CD8-positive, alpha-beta memory T cell (primary cell): ENCODE data around the gene CCL3. TPM values are rescaled to one million over a fixed set of nuclear protein-coding genes. Genes with fewer than 3 reads are reported as not detected.
"Not testable (repeated sequence)": the region's sequence is repeated elsewhere in the genome, so short reads cannot be mapped to it uniquely, and the experiment has no call there.

Source experiments
- CTCF ChIA-PET: fragments of 350-600 bp; sonication (Branson Sonifier 250); formaldehyde crosslinking; loops from one replicate; lab custom pipeline; 2021; ENCODE audit warnings: antibody characterized with exemption; lab: Charles Lee
- POLR2A ChIA-PET: fragments of 350-600 bp; sonication (Branson Sonifier 250); formaldehyde crosslinking; loops from one replicate; lab custom pipeline; 2021; ENCODE audit warnings: antibody characterized with exemption; lab: Charles Lee
- DNase-seq, 5 donors: peaks; one replicate each; pipeline versions ENCODE4 v3.0.0 to v3.0.0-alpha.2; 2020 to 2022; ENCODE audit warnings: mixed read lengths in 1 of 5
- H3K27ac ChIP-seq: one replicate; pipeline ENCODE4 v1.7.0; 2013; ENCODE audit warnings: low read depth, mild to moderate bottlenecking, low read length, moderate library complexity
- H3K27me3 ChIP-seq: 2 replicates; pipeline ENCODE4 v1.7.0; 2013; ENCODE audit warnings: low read length, mild to moderate bottlenecking; ENCODE audit not compliant: insufficient read depth, poor library complexity, severe bottlenecking
- H3K36me3 ChIP-seq: 2 replicates; pipeline ENCODE4 v1.7.0; 2013; ENCODE audit warnings: mild to moderate bottlenecking, low read length, moderate library complexity; ENCODE audit not compliant: insufficient read depth
- H3K4me1 ChIP-seq: 2 replicates; pipeline ENCODE4 v1.7.0; 2013; ENCODE audit warnings: mild to moderate bottlenecking, low read length, moderate library complexity; ENCODE audit not compliant: insufficient read depth
- H3K4me3 ChIP-seq: 2 replicates; pipeline ENCODE4 v1.7.0; 2013; ENCODE audit warnings: mild to moderate bottlenecking, low read length
- H3K9me3 ChIP-seq: 2 replicates; pipeline ENCODE4 v1.7.0; 2013; ENCODE audit warnings: mild to moderate bottlenecking, low read length
- H3K27ac Mint-ChIP-seq, 8 donors: one replicate each; pipeline ENCODE4 v1.8.0; 2020 to 2021; ENCODE audit warnings: mixed read lengths in 8 of 8, mild to moderate bottlenecking in 6 of 8, inconsistent platforms in 3 of 8, moderate library complexity in 3 of 8
- H3K27me3 Mint-ChIP-seq, 2 donors: one replicate each; pipeline ENCODE4 v1.8.0; 2020 to 2021; ENCODE audit warnings: mixed read lengths in 2 of 2, mild to moderate bottlenecking in 1 of 2, moderate library complexity in 1 of 2
- H3K36me3 Mint-ChIP-seq, 3 donors: one replicate each; pipeline ENCODE4 v1.8.0; 2020 to 2021; ENCODE audit warnings: mixed read lengths in 3 of 3, inconsistent platforms in 1 of 3, mild to moderate bottlenecking in 1 of 3
- H3K4me1 Mint-ChIP-seq, 3 donors: one replicate each; pipeline ENCODE4 v1.8.0; 2020 to 2021; ENCODE audit warnings: mixed read lengths in 3 of 3, inconsistent platforms in 1 of 3, mild to moderate bottlenecking in 1 of 3
- H3K4me3 Mint-ChIP-seq, 7 donors: one replicate each; pipeline ENCODE4 v1.8.0; 2020 to 2021; ENCODE audit warnings: mixed read lengths in 7 of 7, mild to moderate bottlenecking in 6 of 7, moderate library complexity in 4 of 7, inconsistent platforms in 2 of 7
- H3K9me3 Mint-ChIP-seq, 5 donors: one replicate each; pipeline ENCODE4 v1.8.0; 2020 to 2022; ENCODE audit warnings: mixed read lengths in 5 of 5, mild to moderate bottlenecking in 3 of 5, moderate library complexity in 2 of 5, inconsistent platforms in 1 of 5
- polyA plus RNA-seq: library from polyadenylated mRNA; unstranded; fragments of 300-500 nt; fragmentation: Illumina TruSeq; gene quantifications from one replicate; pipeline ENCODE4 v1.2.3, GENCODE V29; 2021
- total RNA-seq, 2 experiments: library from RNA; stranded (reverse); gene quantifications; one replicate each; pipeline ENCODE4 v1.2.3, GENCODE V29; 2021

CCL3 gene
- total and polyA plus RNA-seq, 3 experiments from 2014 or later = 2.3 to 1,264 (median 1,154) TPM

- H3K36me3 Mint-ChIP-seq, H3K27me3 Mint-ChIP-seq, DNase-seq, H3K9me3 Mint-ChIP-seq, CTCF ChIA-PET, H3K27me3 ChIP-seq, H3K9me3 ChIP-seq, POLR2A ChIA-PET, H3K27ac ChIP-seq, H3K27ac Mint-ChIP-seq, H3K4me3 Mint-ChIP-seq, H3K4me1 ChIP-seq, H3K36me3 ChIP-seq, H3K4me3 ChIP-seq: not testable (repeated sequence)
- H3K4me1 Mint-ChIP-seq = peaks cover 8 to 22% (median 18%) of the 10 kb centered on the region in 3 donors
These were observed 23.2 kb upstream of the CCL3 start for GRCh38 chr17:36113131-36113530.

DNA sequence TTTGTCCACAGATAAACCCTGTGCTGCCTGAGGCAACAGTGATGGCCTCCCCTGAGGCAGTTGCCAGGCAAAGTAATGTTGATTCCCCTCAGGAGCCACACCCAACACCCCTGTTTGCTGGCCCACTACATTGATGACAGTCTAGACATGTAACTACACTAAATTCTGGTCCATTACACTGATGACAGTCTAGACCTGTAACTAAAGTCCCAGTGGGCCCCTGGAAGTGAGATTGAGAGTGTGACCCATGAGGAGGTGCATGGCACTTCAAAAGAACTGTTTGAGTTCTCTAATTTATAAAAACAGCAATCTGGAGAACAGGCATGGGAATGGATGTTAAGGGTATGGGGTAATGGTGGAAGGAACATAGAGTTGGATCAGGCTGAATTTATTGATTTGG is 22.6 kb upstream of the CCL3 start:
- Histone ChIP-seq H3K36me3 (no peaks in the 10 kb centered on the region), H3K4me3 (no peak overlapping the region), H3K27me3 (no peaks in the 10 kb centered on the region), H3K9me3 (no peaks in the 10 kb centered on the region), H3K4me1 (peaks cover 13% of the 10 kb centered on the region), H3K27ac (no peak overlapping the region)
- ChIA-PET CTCF (interaction anchor here (1.0 kb wide), 1 partner anchor 40 kb away, joined by 3 read pairs; no protein-coding TSS in a partner anchor), POLR2A (no interaction called here)
- no peak overlapping the region for H3K27ac Mint-ChIP-seq
- no peak overlapping the region for H3K4me3 Mint-ChIP-seq
- peaks cover 13 to 24% (median 19%) of the 10 kb centered on the region in 3 donors for H3K4me1 Mint-ChIP-seq
- peaks cover 2 to 8% (median 6%) of the 10 kb centered on the region in 3 donors for H3K36me3 Mint-ChIP-seq
- H3K27me3 Mint-ChIP-seq = no peaks in the 10 kb centered on the region
- H3K9me3 Mint-ChIP-seq = peaks cover 0 to 3% (median 0%) of the 10 kb centered on the region in 5 donors
- no peak for DNase-seq

DNA sequence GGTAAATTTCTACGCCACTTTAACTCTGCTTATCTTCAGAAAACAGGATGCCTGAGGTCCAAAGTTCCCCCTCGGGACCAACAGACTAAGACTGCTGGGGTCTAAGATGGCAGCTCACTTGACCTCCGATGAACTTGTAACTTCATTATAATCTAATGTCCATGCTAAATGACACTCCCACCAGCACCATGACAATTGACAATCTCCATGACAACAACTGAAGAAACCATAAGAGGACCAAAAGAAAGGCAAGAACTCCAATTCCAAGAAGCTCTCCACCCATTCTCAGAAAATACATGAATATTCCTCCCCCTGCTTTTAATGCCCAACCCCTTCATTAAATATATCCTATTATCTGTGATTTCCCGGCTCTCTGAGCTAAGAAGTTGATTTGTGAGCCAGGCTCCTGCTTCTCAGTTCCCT is 21.1 kb upstream of the CCL3 start:
- Mint-ChIP-seq H3K4me3 (no peak overlapping the region), H3K27ac (peak overlapping the region in 2 of 8 donors; percentile 4 to 11), H3K4me1 (peaks cover 27 to 36% (median 33%) of the 10 kb centered on the region in 3 donors), H3K36me3 (peaks cover 2 to 8% (median 6%) of the 10 kb centered on the region in 3 donors), H3K9me3 (peaks cover 0 to 3% (median 0%) of the 10 kb centered on the region in 5 donors), H3K27me3 (no peaks in the 10 kb centered on the region)
- H3K36me3 ChIP-seq = no peaks in the 10 kb centered on the region
- ChIA-PET POLR2A (no interaction called here), CTCF (interaction anchor here (1.3 to 1.4 kb wide), 2 partner anchors 9 to 36 kb away, joined by 3 read pairs; no protein-coding TSS in a partner anchor)
- no peaks in the 10 kb centered on the region for H3K9me3 ChIP-seq
- peaks cover 27% of the 10 kb centered on the region for H3K4me1 ChIP-seq
- no peak for DNase-seq
- no peaks in the 10 kb centered on the region for H3K27me3 ChIP-seq
- H3K4me3 ChIP-seq = no peak overlapping the region
- no peak overlapping the region for H3K27ac ChIP-seq

- H3K9me3 Mint-ChIP-seq, H3K9me3 ChIP-seq, POLR2A ChIA-PET, H3K4me3 ChIP-seq, CTCF ChIA-PET, H3K36me3 ChIP-seq, H3K27me3 ChIP-seq, DNase-seq, H3K27ac ChIP-seq, H3K27me3 Mint-ChIP-seq: not testable (repeated sequence)
- peak overlapping the region in 4 of 7 donors; percentile 23 to 60 (median 36) for H3K4me3 Mint-ChIP-seq
- H3K27ac Mint-ChIP-seq = peak overlapping the region; percentile 41 to 97 (median 90)
- peaks cover 5 to 19% (median 11%) of the 10 kb centered on the region in 3 donors for H3K36me3 Mint-ChIP-seq
- peaks cover 37% of the 10 kb centered on the region for H3K4me1 ChIP-seq
- peaks cover 53 to 63% (median 59%) of the 10 kb centered on the region in 3 donors for H3K4me1 Mint-ChIP-seq
These were observed 18.3 kb upstream of the CCL3 start for GRCh38 chr17:36108265-36108664.

DNA sequence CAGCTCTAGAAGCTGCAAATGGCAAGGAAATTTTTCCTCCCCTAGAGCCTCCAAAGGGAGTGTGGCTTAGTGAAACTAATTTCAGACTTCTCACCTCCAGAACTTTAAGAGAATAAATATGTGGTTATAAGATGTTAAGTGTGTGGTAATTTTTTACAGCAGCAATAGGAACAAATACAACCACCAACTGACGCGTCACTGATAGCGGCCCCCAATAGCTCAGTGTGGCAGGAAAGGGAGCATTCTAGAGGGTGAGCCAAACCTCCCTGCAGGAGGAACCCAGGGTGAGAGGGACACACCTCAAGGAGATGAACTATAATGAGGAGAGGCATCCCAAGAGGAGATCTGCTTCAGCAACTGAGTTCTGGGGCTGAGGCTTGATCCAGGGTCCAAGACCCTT is 17.7 kb upstream of the CCL3 start:
- no peaks in the 10 kb centered on the region for H3K9me3 ChIP-seq
- Mint-ChIP-seq H3K4me1 (peaks cover 59 to 69% (median 65%) of the 10 kb centered on the region in 3 donors), H3K27me3 (no peaks in the 10 kb centered on the region), H3K36me3 (peaks cover 5 to 18% (median 10%) of the 10 kb centered on the region in 3 donors), H3K9me3 (peaks cover 0 to 2% (median 0%) of the 10 kb centered on the region in 5 donors), H3K27ac (peak overlapping the region; percentile 76 to 97 (median 90)), H3K4me3 (peak overlapping the region; percentile 32 to 71 (median 42))
- H3K4me3 ChIP-seq = no peak overlapping the region
- POLR2A ChIA-PET = no interaction called here
- H3K36me3 ChIP-seq = no peaks in the 10 kb centered on the region
- DNase-seq = peak in 2 of 5 donors; percentile 63 to 71
- peaks cover 43% of the 10 kb centered on the region for H3K4me1 ChIP-seq
- CTCF ChIA-PET = no interaction called here
- no peak overlapping the region for H3K27ac ChIP-seq
- H3K27me3 ChIP-seq = no peaks in the 10 kb centered on the region

- CTCF ChIA-PET = interaction anchor here (3.4 kb wide), 1 partner anchor 34 kb away, joined by 11 read pairs; no protein-coding TSS in a partner anchor
- POLR2A ChIA-PET = no interaction called here
- H3K4me1 Mint-ChIP-seq = peaks cover 61 to 70% (median 68%) of the 10 kb centered on the region in 3 donors
- no peaks in the 10 kb centered on the region for H3K27me3 Mint-ChIP-seq
- H3K9me3 ChIP-seq = no peaks in the 10 kb centered on the region
- no peaks in the 10 kb centered on the region for H3K9me3 Mint-ChIP-seq
- peak overlapping the region in 3 of 7 donors; percentile 91 to 98 (median 97) for H3K4me3 Mint-ChIP-seq
- peaks cover 3 to 17% (median 5%) of the 10 kb centered on the region in 3 donors for H3K36me3 Mint-ChIP-seq
- H3K4me1 ChIP-seq = peaks cover 48% of the 10 kb centered on the region
- no peaks in the 10 kb centered on the region for H3K36me3 ChIP-seq
- H3K4me3 ChIP-seq = no peak overlapping the region
- no peak overlapping the region for H3K27ac ChIP-seq
- H3K27me3 ChIP-seq = no peaks in the 10 kb centered on the region
- DNase-seq = no peak
- H3K27ac Mint-ChIP-seq = peak overlapping the region in 7 of 8 donors; percentile 49 to 99 (median 96)
These were observed 16.5 kb upstream of the CCL3 start for GRCh38 chr17:36106493-36106835.

DNA sequence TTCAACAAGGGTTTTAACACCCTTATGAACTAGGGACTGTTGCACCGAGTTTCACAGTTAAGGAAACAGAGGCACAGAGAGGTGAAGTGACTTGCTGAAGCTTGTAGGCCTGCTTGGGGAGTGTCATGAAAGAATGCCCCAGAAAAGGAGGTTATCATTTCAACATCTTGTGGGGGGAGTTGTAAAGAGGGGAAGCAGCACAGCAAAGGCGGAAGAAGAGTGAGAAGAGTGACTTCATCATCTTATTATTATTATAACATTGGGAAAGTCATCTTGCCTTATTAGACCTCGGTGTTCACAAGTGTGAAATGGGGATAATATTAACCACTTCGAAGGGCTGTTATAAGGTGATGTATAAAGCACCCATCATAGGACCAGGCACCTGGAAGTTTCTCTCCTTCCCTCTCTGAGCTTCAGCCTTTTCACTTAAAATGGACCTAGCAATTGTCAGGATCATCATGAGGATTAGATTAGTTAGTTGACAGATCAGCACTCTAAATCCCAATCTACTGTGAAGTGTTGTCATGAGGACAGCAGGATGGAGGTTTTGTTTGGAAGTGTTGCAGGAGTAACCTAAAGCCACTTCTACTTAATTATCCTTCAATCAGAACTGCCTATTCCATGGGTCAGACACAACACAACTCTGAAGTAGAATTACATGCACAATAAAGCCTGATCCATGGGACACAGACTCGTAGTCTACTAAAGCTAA is 16.0 kb upstream of the CCL3 start:
- Histone ChIP-seq H3K36me3 (no peaks in the 10 kb centered on the region), H3K27ac (no peak overlapping the region), H3K4me3 (no peak overlapping the region), H3K4me1 (peaks cover 48% of the 10 kb centered on the region), H3K27me3 (no peaks in the 10 kb centered on the region), H3K9me3 (no peaks in the 10 kb centered on the region)
- H3K36me3 Mint-ChIP-seq = peaks cover 3 to 17% (median 5%) of the 10 kb centered on the region in 3 donors
- CTCF ChIA-PET = interaction anchor here (3.4 kb wide), 1 partner anchor 34 kb away, joined by 11 read pairs; no protein-coding TSS in a partner anchor
- POLR2A ChIA-PET = no interaction called here
- peak overlapping the region; percentile 91 to 98 (median 97) for H3K4me3 Mint-ChIP-seq
- H3K27ac Mint-ChIP-seq = peak overlapping the region; percentile 93 to 99 (median 98)
- peaks cover 61 to 70% (median 68%) of the 10 kb centered on the region in 3 donors for H3K4me1 Mint-ChIP-seq
- no peak for DNase-seq
- H3K27me3 Mint-ChIP-seq = no peaks in the 10 kb centered on the region
- H3K9me3 Mint-ChIP-seq = no peaks in the 10 kb centered on the region

DNA sequence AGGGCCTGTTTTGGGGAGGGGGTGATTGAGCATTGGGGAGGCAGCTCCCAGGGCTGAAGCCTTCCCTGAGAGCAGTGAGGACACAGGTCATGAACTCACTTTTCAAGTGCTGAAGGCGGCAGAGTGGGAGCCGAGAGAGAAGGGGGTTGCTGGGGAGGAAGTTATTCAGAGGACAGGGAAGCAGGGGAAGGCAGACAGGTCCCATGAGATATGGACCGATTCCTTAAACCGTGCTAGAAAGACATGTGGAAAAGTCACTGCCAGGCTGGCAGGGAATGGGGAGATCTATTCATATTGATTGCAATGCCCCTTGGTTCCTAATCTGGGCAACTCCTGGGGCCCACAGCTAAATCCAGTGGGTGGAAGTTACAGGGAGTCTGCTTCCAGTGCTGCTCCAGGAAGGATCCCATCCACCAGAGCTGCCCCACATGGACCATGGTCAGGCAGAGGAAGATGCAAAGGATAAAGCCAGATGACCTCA is 14.8 kb upstream of the CCL3 start:
- DNase-seq = no peak
- H3K4me1 Mint-ChIP-seq = peaks cover 65 to 73% (median 72%) of the 10 kb centered on the region in 3 donors
- ChIA-PET CTCF (interaction anchor here (3.4 kb wide), 1 partner anchor 32 kb away, joined by 11 read pairs; no protein-coding TSS in a partner anchor), POLR2A (interaction anchor here (0.6 to 1.1 kb wide), 2 partner anchors 22 to 288 kb away, joined by 4 read pairs; no protein-coding TSS in a partner anchor)
- peak overlapping the region; percentile 52 for H3K4me3 ChIP-seq
- H3K36me3 Mint-ChIP-seq = peaks cover 3 to 17% (median 5%) of the 10 kb centered on the region in 3 donors
- no peaks in the 10 kb centered on the region for H3K9me3 Mint-ChIP-seq
- peak overlapping the region; percentile 28 for H3K27ac ChIP-seq
- H3K9me3 ChIP-seq = no peaks in the 10 kb centered on the region
- peak overlapping the region; percentile 91 to 98 (median 97) for H3K4me3 Mint-ChIP-seq
- no peaks in the 10 kb centered on the region for H3K27me3 Mint-ChIP-seq
- H3K4me1 ChIP-seq = peaks cover 48% of the 10 kb centered on the region
- H3K36me3 ChIP-seq = no peaks in the 10 kb centered on the region
- H3K27ac Mint-ChIP-seq = peak overlapping the region; percentile 93 to 99 (median 98)
- H3K27me3 ChIP-seq = no peaks in the 10 kb centered on the region
